Retinal pigment epithelial cell (primary cell): ENCODE data around the gene CD22.
"Not testable (repeated sequence)": the region's sequence is repeated elsewhere in the genome, so short reads cannot be mapped to it uniquely, and the experiment has no call there.

ENCODE experiments used
- DNase-seq: peaks from one replicate; pipeline ENCODE4 v3.0.0-alpha.2; 2010; ENCODE audit warnings: low read depth
- H3K4me3 ChIP-seq: 2 replicates; pipeline ENCODE4 v1.5.1; 2011; ENCODE audit warnings: mild to moderate bottlenecking, low read length, control low read depth, moderate library complexity
- CTCF ChIP-seq: conservative IDR thresholded peaks from 2 replicates; pipeline ENCODE4 v1.5.1; 2011; ENCODE audit warnings: low read depth, low read length, control low read depth, inconsistent platforms

The CD22 gene

GRCh38 chr19:35353635-35354034 is 24.6 kb downstream of the CD22 start:
- H3K4me3 ChIP-seq = no peak overlapping the region
- no peak for TF ChIP-seq CTCF
- DNase-seq = no peak

GRCh38 chr19:35354898-35355297 is 25.9 kb downstream of the CD22 start:
- no peak for TF ChIP-seq CTCF
- H3K4me3 ChIP-seq = no peak overlapping the region
- no peak for DNase-seq

- no peak for DNase-seq
- H3K4me3 ChIP-seq = no peak overlapping the region
- TF ChIP-seq CTCF = no peak
These were observed 26.9 kb downstream of the CD22 start for GRCh38 chr19:35355791-35356460.

GRCh38 chr19:35357867-35358573 is 29.0 kb downstream of the CD22 start, which contains the start of gene FFAR3:
FFAR3 (plus strand) TSS chr19:35358460; CDS start chr19:35358891, 431 bp downstream.
- no peak within 1 kb of the TSS for H3K4me3 ChIP-seq
- no peak for TF ChIP-seq CTCF
- no peak for DNase-seq

GRCh38 chr19:35358834-35359233 is 29.8 kb downstream of the CD22 start:
- not testable (repeated sequence) for DNase-seq, H3K4me3 ChIP-seq

- DNase-seq, H3K4me3 ChIP-seq: not testable (repeated sequence)
These were observed 30.4 kb downstream of the CD22 start for GRCh38 chr19:35359395-35359794.

GRCh38 chr19:35360081-35360480 is 31.1 kb downstream of the CD22 start:
- H3K4me3 ChIP-seq, DNase-seq: not testable (repeated sequence)

- H3K4me3 ChIP-seq = no peak overlapping the region
- no peak for TF ChIP-seq CTCF
- DNase-seq = no peak
These were observed 32.0 kb downstream of the CD22 start for GRCh38 chr19:35360880-35361420.
